Mammary epithelial cell (primary cell): Measurements from ENCODE around the gene ZSWIM4.

Experiments
- EZH2 ChIP-seq: IDR thresholded peaks from 2 replicates; pipeline ENCODE4 v1.6.1; 2012; ENCODE audit warnings: low read length, inconsistent platforms, borderline replicate concordance
- TF ChIP-seq, protein P1 (sequence below), 2 donors: IDR thresholded peaks in 1 of 2; conservative IDR thresholded peaks in 1 of 2; 2 replicates each; pipeline ENCODE4 v1.5.1; 2011 to 2012; ENCODE audit warnings: inconsistent platforms in 2 of 2, low read length in 2 of 2, mild to moderate bottlenecking in 2 of 2, control low read depth in 1 of 2, low read depth in 1 of 2; ENCODE audit not compliant: insufficient read depth in 1 of 2; ENCODE audit errors: extremely low read depth in 1 of 2

DNA sequence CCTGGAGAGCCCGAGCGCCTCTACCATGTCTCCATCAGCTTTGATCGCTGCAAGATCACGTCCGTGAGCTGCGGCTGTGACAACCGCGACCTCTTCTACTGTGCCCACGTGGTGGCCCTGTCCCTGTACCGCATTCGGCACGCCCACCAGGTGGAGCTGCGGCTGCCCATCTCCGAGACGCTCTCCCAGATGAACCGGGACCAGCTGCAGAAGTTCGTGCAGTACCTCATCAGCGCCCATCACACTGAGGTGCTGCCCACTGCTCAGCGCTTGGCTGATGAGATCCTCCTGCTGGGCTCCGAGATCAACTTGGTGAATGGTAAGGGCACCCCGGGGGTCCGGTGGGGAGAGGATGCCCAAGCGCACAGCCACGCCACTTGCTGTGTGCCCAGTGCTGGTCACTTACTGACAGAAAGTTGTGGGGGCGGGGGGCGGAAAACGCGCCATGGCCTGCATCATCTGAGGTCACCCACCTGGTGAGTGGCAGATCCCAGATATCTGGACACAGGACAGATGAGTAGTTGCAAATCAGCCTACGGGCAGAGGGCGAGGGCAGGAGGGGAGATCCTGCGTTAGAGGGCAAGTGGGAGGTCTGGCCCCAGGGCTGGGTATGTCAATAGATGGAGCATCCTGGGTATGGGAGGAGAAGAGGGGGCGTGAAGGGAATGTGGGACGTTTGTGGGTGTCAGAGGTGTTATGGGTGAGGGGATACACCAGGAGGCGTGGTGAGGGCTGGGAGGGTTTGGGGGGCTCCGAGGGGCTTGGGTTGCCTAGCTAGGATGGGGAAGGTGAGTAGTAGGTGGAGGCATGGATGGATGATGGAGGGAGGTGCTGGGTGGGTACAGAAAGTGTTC is 9.8 kb downstream of the ZSWIM4 start:
- TF ChIP-seq, protein P1, sequence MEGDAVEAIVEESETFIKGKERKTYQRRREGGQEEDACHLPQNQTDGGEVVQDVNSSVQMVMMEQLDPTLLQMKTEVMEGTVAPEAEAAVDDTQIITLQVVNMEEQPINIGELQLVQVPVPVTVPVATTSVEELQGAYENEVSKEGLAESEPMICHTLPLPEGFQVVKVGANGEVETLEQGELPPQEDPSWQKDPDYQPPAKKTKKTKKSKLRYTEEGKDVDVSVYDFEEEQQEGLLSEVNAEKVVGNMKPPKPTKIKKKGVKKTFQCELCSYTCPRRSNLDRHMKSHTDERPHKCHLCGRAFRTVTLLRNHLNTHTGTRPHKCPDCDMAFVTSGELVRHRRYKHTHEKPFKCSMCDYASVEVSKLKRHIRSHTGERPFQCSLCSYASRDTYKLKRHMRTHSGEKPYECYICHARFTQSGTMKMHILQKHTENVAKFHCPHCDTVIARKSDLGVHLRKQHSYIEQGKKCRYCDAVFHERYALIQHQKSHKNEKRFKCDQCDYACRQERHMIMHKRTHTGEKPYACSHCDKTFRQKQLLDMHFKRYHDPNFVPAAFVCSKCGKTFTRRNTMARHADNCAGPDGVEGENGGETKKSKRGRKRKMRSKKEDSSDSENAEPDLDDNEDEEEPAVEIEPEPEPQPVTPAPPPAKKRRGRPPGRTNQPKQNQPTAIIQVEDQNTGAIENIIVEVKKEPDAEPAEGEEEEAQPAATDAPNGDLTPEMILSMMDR (conservative IDR thresholded peaks at IDR 0.05 in 1 of 2, IDR thresholded peaks at IDR 0.05 in 1 of 2; ENCODE audit: extremely low read depth in 1 of 2, insufficient read depth in 1 of 2, low read depth in 1 of 2, low read length in 2 of 2) = peak in 1 of 2 donors; percentile 24
- no peak for TF ChIP-seq EZH2
